NB4 (cell line): Measurements from ENCODE around the gene CD44.

ENCODE experiments used
- POLR2A ChIP-seq: IDR thresholded peaks from 2 replicates; pipeline ENCODE4 v1.6.1; 2011; ENCODE audit warnings: mild to moderate bottlenecking; ENCODE audit not compliant: insufficient read length; ENCODE audit errors: extremely low read depth
- TF ChIP-seq, protein P1 (sequence below): IDR thresholded peaks from one replicate; pipeline ENCODE4 v1.5.1; 2012; ENCODE audit warnings: low read depth, low read length

DNA sequence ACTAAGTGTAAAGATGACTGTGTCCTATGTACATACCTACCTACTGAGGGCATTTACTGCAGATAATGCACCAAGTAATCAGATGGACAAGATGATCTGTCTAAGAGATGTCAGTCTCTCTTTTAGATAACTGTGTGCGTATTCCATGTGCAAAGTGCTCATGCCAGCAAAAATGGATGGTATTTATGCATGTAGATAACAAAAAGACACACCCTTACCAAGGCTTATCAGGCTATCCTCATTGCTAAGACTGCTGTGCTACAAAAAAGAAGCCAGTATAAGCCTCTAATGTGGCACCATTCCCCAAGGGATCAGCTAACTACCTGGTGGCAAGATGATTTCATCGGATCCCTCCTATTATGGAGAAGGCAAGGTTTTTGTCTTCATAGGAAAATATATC lies 34.3 kb upstream of the CD44 start:
- TF ChIP-seq, protein P1, sequence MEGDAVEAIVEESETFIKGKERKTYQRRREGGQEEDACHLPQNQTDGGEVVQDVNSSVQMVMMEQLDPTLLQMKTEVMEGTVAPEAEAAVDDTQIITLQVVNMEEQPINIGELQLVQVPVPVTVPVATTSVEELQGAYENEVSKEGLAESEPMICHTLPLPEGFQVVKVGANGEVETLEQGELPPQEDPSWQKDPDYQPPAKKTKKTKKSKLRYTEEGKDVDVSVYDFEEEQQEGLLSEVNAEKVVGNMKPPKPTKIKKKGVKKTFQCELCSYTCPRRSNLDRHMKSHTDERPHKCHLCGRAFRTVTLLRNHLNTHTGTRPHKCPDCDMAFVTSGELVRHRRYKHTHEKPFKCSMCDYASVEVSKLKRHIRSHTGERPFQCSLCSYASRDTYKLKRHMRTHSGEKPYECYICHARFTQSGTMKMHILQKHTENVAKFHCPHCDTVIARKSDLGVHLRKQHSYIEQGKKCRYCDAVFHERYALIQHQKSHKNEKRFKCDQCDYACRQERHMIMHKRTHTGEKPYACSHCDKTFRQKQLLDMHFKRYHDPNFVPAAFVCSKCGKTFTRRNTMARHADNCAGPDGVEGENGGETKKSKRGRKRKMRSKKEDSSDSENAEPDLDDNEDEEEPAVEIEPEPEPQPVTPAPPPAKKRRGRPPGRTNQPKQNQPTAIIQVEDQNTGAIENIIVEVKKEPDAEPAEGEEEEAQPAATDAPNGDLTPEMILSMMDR, result no peak
- no peak for TF ChIP-seq POLR2A
